Mucosa of stomach (tissue), 1 donor: Measurements from ENCODE around the gene METTL26.

Experiments used
- H3K27me3 ChIP-seq: one replicate; pipeline ENCODE4 v1.7.0; 2013; ENCODE audit warnings: mild to moderate bottlenecking, low read length; ENCODE audit not compliant: control insufficient read depth, insufficient read depth
- H3K36me3 ChIP-seq: one replicate; pipeline ENCODE4 v1.7.0; 2013; ENCODE audit warnings: low read length; ENCODE audit not compliant: control insufficient read depth, insufficient read depth
- H3K4me1 ChIP-seq: one replicate; pipeline ENCODE4 v1.7.0; 2013; ENCODE audit warnings: mild to moderate bottlenecking, low read length; ENCODE audit not compliant: control insufficient read depth, insufficient read depth
- H3K4me3 ChIP-seq: one replicate; pipeline ENCODE4 v1.7.0; 2013; ENCODE audit warnings: low read length
- H3K9ac ChIP-seq: one replicate; pipeline ENCODE4 v1.7.0; 2013; ENCODE audit warnings: mild to moderate bottlenecking, low read length, moderate library complexity
- H3K9me3 ChIP-seq: one replicate; pipeline ENCODE4 v1.7.0; 2013; ENCODE audit warnings: mild to moderate bottlenecking, low read length, moderate library complexity; ENCODE audit not compliant: control insufficient read depth
- donor health status: Pancreatic carcinoma.

The METTL26 gene

GRCh38 chr16:660459-661183 lies 24.5 kb upstream of the METTL26 start:
- H3K4me1 ChIP-seq: peaks cover 15% of the 10 kb centered on the region
- no peaks in the 10 kb centered on the region for H3K27me3 ChIP-seq
- H3K9me3 ChIP-seq: no peaks in the 10 kb centered on the region
- H3K36me3 ChIP-seq: no peaks in the 10 kb centered on the region
- H3K9ac ChIP-seq: no peak overlapping the region
- no peak overlapping the region for H3K4me3 ChIP-seq

GRCh38 chr16:660132-660458 lies 24.0 kb upstream of the METTL26 start:
- H3K9ac ChIP-seq: no peak overlapping the region
- H3K36me3 ChIP-seq: no peaks in the 10 kb centered on the region
- no peaks in the 10 kb centered on the region for H3K27me3 ChIP-seq
- H3K4me1 ChIP-seq: peaks cover 15% of the 10 kb centered on the region
- no peaks in the 10 kb centered on the region for H3K9me3 ChIP-seq
- H3K4me3 ChIP-seq: no peak overlapping the region

GRCh38 chr16:659618-660017 lies 23.5 kb upstream of the METTL26 start:
- no peaks in the 10 kb centered on the region for H3K9me3 ChIP-seq
- H3K9ac ChIP-seq: no peak overlapping the region
- peaks cover 15% of the 10 kb centered on the region for H3K4me1 ChIP-seq
- no peaks in the 10 kb centered on the region for H3K36me3 ChIP-seq
- no peaks in the 10 kb centered on the region for H3K27me3 ChIP-seq
- no peak overlapping the region for H3K4me3 ChIP-seq

DNA sequence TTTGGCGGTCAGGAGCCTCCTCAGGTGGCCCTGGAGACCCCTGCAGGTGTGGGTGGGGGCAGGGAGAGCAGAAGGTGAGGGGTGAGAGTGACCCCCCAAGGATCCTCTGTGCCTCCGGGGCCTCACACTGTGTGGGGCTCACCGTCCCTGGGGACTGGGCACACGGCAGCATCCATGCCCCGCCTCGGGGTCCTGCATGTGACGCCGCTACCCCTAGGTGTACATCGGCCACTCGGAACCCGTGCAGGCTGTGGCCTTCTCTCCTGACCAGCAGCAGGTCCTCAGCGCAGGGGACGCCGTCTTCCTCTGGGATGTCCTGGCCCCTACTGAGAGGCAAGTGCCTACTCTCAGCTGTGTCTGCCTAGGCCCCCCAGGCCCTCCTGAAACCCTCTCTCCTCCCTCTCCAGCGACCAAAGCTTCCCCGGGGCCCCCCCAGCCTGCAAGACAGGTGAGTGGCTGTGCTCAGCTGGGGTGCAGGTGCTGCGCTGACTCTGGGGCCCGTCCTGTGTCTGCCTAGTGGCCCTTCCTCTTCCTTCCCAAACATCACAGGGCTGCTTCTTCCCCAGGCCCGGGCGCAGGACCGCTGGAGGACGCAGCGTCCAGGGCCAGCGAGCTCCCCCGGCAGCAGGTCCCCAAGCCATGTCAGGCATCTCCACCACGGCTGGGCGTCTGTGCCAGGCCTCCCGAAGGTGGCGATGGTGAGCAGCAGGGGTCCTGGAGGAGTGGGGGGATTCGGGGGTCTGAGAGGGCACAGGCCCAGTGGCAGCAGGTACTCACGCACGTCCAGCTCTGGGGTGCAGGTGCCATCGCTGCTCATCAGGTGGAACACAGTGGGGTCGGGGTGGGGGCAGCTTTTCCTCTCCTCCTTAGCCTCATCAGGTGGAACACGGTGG lies 22.8 kb upstream of the METTL26 start:
- Histone ChIP-seq H3K9ac (no peak overlapping the region), H3K36me3 (no peaks in the 10 kb centered on the region), H3K4me1 (peaks cover 15% of the 10 kb centered on the region)

GRCh38 chr16:657487-657886 lies 21.4 kb upstream of the METTL26 start:
- no peaks in the 10 kb centered on the region for H3K27me3 ChIP-seq
- H3K36me3 ChIP-seq: no peaks in the 10 kb centered on the region
- no peak overlapping the region for H3K9ac ChIP-seq
- peaks cover 15% of the 10 kb centered on the region for H3K4me1 ChIP-seq
- no peaks in the 10 kb centered on the region for H3K9me3 ChIP-seq
- no peak overlapping the region for H3K4me3 ChIP-seq

More for the DNA sequence above, 22.8 kb upstream of the METTL26 start:
- H3K27me3 ChIP-seq: no peaks in the 10 kb centered on the region
- H3K4me3 ChIP-seq: no peak overlapping the region
- H3K9me3 ChIP-seq: no peaks in the 10 kb centered on the region

DNA sequence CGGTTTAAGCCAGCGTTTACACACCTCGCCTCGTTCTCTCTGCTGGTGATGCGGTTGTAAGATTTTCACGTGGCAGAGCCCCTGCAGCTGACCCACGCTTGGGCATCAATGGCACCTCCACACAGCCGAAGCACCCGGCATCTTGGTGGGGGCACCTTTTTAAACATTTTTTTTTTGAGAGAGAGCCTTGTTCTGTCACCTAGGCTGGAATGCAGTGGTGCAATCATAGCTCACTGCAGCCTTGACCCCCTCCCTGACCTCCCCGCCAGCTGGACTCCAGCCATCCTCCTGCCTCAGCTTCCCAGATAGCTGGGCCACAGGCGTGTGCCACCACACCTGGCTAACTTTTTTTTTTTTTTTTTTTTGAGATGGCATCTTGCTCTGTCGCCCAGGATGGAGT lies 17.9 kb upstream of the METTL26 start:
- Histone ChIP-seq H3K9ac (no peak overlapping the region), H3K36me3 (no peaks in the 10 kb centered on the region), H3K4me3 (no peak overlapping the region), H3K4me1 (peaks cover 7% of the 10 kb centered on the region), H3K27me3 (no peaks in the 10 kb centered on the region), H3K9me3 (no peaks in the 10 kb centered on the region)

DNA sequence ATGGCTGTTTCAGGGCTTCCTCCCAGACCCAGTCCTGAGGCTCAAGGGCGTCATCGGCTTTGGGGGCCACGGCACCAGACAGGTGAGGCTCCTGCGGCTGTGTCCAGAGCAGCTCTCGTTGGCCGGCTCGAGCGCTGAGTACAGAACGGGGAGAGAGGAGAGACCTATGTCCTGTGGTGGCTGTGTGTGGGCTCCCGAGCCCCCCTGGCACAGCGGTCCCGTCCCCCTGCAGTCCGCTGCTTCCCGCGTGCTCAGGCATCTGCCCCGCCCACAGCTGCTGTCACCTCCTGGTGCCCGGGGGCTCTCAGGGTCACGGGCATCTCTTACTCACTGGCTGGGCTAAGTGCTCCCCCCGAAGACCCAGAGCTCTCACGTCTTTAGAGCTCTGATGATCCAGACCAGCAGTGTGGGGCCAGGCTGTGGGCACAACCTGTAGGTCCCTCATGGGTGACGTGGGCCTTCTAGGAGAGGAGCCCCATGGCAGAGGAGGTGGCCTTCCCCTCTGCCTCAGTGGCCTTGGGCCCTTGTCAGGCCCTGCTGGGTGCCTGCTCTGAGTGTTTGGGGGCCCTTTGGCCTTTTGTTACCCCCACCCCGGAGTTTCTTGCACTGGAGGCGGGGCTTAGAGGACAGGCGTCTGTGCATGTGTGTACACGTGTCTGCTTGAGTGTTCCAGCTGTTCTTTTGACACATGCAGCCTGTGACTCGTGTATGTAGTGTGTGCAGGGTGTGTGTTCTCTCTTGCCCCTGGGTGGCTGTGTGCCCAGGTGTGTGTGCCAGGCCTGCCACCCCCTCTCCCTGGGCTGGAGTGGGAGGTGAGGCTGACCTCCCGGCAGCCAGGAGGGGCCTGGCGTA lies 16.6 kb upstream of the METTL26 start:
- H3K9ac ChIP-seq: no peak overlapping the region
- H3K36me3 ChIP-seq: no peaks in the 10 kb centered on the region
- no peaks in the 10 kb centered on the region for H3K27me3 ChIP-seq
- no peaks in the 10 kb centered on the region for H3K9me3 ChIP-seq
- peaks cover 19% of the 10 kb centered on the region for H3K4me1 ChIP-seq
- H3K4me3 ChIP-seq: no peak overlapping the region

- Histone ChIP-seq H3K4me1 (peaks cover 28% of the 10 kb centered on the region), H3K4me3 (no peak overlapping the region), H3K9me3 (no peaks in the 10 kb centered on the region), H3K27me3 (no peaks in the 10 kb centered on the region), H3K9ac (no peak overlapping the region), H3K36me3 (no peaks in the 10 kb centered on the region)
Measured at GRCh38 chr16:651844-652243, 15.7 kb upstream of the METTL26 start.

DNA sequence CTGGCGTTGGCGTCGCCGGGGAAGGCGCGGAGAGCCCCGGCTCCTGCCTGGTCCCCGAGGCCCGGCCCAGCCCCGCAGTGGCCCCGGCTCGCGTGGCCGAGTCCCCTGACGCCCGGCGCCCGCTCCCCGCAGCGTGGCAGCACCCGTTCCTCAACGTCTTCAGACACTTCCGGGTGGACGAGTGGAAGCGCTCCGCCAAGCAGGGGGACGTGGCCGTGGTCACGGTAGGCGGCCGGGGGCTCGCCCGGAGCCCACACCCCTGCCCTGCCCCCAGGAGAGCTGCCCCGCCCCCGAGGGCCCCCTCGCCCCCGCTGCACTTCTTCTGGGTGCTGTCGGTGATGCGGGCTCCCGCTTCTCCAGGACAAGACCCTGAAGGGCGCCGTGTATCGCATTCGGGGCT lies 13.5 kb upstream of the METTL26 start:
- H3K9ac ChIP-seq: peak overlapping the region; percentile 57
- H3K4me3 ChIP-seq: peak overlapping the region; percentile 71
- H3K9me3 ChIP-seq: no peaks in the 10 kb centered on the region
- peaks cover 48% of the 10 kb centered on the region for H3K4me1 ChIP-seq
- H3K36me3 ChIP-seq: no peaks in the 10 kb centered on the region
- no peaks in the 10 kb centered on the region for H3K27me3 ChIP-seq

GRCh38 chr16:648781-649589 lies 12.9 kb upstream of the METTL26 start, which contains the start of gene WDR90:
Gene WDR90 (plus strand): TSS chr16:649365. CDS start chr16:649417, 52 bp downstream.
- no peaks in the 10 kb centered on the region for H3K27me3 ChIP-seq
- peaks cover 54% of the 10 kb centered on the region for H3K4me1 ChIP-seq
- H3K9ac ChIP-seq: peak within 1 kb of the TSS; percentile 81
- peak within 1 kb of the TSS; percentile 71 for H3K4me3 ChIP-seq
- no peaks in the 10 kb centered on the region for H3K36me3 ChIP-seq
- no peaks in the 10 kb centered on the region for H3K9me3 ChIP-seq

- Histone ChIP-seq H3K36me3 (no peaks in the 10 kb centered on the region), H3K9ac (peak overlapping the region; percentile 81), H3K27me3 (no peaks in the 10 kb centered on the region), H3K4me3 (peak overlapping the region; percentile 71), H3K4me1 (peaks cover 61% of the 10 kb centered on the region), H3K9me3 (no peaks in the 10 kb centered on the region)
Measured at GRCh38 chr16:648071-648780, 12.1 kb upstream of the METTL26 start.
